Right lobe of liver (tissue), 4 donors: Measurements from ENCODE around the gene CCDC138.

Experiments
- CTCF ChIP-seq, 4 donors: fragments of 200-600 bp in 3 of 4; fragments of 450-650 bp in 1 of 4; IDR thresholded peaks; one replicate each; pipeline versions ENCODE4 v1.5.1 to v1.8.0; 2016 to 2022; ENCODE audit warnings: antibody characterized with exemption in 4 of 4, mild to moderate bottlenecking in 2 of 4
- POLR2A ChIP-seq: fragments of 450-650 bp; IDR thresholded peaks from one replicate; pipeline ENCODE4 v1.6.1; 2017; ENCODE audit warnings: antibody characterized with exemption, mild to moderate bottlenecking
- donor health status: DM: no; HTN: no; CAD: no.
- donor health status: DM: no; HTN: no; CAD: no.
- donor health status: DM: no; HTN: yes; CAD: no.

DNA sequence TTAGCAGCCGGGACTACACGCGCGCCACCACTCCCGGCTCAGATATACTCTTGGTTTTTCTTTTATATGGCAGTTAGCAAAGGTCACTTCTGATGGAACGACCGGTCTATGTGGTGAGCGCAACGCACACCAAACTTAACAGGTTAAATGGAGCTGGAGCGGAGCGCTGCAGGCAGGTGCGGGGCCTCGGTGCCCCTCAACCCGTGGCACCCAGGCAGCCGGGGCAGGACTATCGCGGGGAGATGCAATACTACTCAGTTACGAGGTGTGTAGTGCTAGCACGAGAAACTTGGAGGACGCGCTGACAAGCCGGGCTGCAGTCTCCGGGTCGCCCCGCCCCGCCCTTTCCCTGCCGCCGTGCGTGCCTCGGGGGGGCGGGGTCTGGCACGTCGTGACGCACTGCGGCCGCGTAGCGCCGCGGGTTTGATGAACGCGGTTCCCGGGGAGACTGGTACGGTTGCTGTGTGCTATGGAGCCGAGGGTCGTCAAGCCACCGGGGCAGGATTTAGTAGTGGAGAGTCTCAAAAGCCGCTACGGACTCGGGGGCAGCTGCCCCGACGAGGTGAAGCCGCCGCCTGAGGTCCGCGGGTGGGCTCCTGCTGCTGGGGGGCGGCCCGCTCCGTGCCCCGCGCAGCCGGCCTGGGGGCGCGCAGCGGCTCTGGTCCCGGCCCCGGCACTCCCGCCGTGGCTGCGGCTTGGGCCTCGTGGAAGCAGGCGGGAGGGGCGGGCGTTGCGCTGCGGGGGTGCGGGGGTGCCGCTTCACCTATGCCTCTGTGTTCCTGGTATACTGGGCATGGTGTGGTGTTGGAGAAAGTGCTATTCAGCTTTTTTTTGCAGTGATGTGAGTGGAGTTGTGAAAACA is at the start of gene CCDC138:
- TF ChIP-seq CTCF (IDR thresholded peaks at IDR 0.05) (no peak), POLR2A (peak; percentile 49)
